Activated B cell treated with CpG ODN at 0.5 μM for 24 hours (primary cell): Measurements from ENCODE around the gene OSBPL2. TPM values are rescaled to one million over a fixed set of nuclear protein-coding genes. Genes with fewer than 3 reads are reported as not detected.

Source experiments
- ATAC-seq: fragments of 200-7000 bp; cut with Tn5 transposase; one replicate; pipeline ENCODE4 v1.10.0; 2021; ENCODE audit warnings: low read depth, mild to moderate bottlenecking, moderate library complexity
- CTCF ChIA-PET: fragments of 350-600 bp; sonication (Branson Sonifier 250); formaldehyde crosslinking; loops from one replicate; lab custom pipeline; 2021; ENCODE audit warnings: antibody characterized with exemption; lab: Charles Lee
- POLR2A ChIA-PET: fragments of 350-600 bp; sonication (Branson Sonifier 250); formaldehyde crosslinking; loops from one replicate; lab custom pipeline; 2021; ENCODE audit warnings: antibody characterized with exemption; lab: Charles Lee
- DNase-seq: peaks from one replicate; pipeline ENCODE4 v3.0.0; 2022
- H3K27ac Mint-ChIP-seq: one replicate; pipeline ENCODE4 v1.8.0; 2020; ENCODE audit warnings: mixed read lengths
- H3K27me3 Mint-ChIP-seq: one replicate; pipeline ENCODE4 v1.8.0; 2021; ENCODE audit warnings: mixed read lengths
- H3K36me3 Mint-ChIP-seq: one replicate; pipeline ENCODE4 v1.8.0; 2021; ENCODE audit warnings: low read depth, mixed read lengths
- H3K4me1 Mint-ChIP-seq: one replicate; pipeline ENCODE4 v1.8.0; 2021; ENCODE audit warnings: mixed read lengths
- H3K4me3 Mint-ChIP-seq: one replicate; pipeline ENCODE4 v1.8.0; 2020; ENCODE audit warnings: mild to moderate bottlenecking, mixed read lengths
- H3K9me3 Mint-ChIP-seq: one replicate; pipeline ENCODE4 v1.8.0; 2020; ENCODE audit warnings: mixed read lengths
- intact Hi-C: fragments of 100-400 bp; cut with micrococcal nuclease; formaldehyde crosslinking; loops from one replicate; pipeline ENCODE4 v1.15.1; 2024
- total RNA-seq: library from RNA; stranded (reverse); gene quantifications from 2 replicates; pipeline ENCODE4 v1.2.3, GENCODE V29; 2022
- TF ChIP-seq, protein P1 (sequence below): fragments of 200-600 bp; IDR thresholded peaks from one replicate; pipeline ENCODE4 v1.8.0; 2022; ENCODE audit warnings: antibody characterized with exemption, mild to moderate bottlenecking

The OSBPL2 gene
- total RNA-seq, 1 donor from 2014 or later: 43.0 TPM

DNA sequence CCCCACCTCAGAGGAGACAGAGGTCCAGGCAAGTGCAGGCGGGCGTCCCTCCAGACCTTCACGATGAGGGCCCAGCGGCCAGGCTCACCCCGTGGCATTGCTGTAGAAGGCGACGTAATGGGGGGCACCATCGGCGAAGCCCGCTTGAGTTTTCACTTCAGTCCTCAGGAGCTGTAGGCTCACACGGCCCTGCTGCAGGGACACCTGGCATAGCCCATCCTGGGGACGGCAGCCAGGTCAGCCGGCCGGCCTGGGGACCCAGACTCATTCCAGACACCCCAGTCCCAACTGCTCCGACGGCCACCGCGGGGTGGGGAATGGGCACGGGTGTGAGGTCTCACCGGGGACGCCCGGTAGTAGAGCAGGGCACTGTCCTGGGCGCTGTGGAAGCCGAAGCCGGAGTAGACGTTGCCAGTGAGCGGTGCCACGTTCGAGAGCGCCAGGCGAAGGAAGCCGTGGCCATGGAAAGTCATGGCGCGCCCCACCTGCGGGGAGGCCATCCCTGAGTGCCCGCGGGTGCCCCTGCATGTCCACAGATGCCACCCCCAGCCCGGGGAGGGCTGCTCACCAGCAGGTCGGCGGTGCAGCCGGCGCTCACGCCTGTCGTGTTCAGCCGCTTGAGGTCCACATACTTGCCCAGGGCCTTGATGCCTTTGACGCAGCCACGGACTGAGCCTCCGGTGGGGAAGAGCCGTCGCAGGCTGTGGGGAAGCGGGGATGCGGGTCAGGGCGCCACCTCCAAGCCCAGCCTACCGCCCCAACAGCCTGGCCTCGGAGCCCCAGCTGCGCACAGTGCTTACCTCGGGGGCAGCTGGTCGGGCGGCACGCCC, 73.7 kb downstream of the OSBPL2 start:
- ATAC-seq (no peak), DNase-seq (no peak)
- no peaks in the 10 kb centered on the region for H3K9me3 Mint-ChIP-seq
- peaks cover 27% of the 10 kb centered on the region for H3K36me3 Mint-ChIP-seq
- TF ChIP-seq, protein P1, sequence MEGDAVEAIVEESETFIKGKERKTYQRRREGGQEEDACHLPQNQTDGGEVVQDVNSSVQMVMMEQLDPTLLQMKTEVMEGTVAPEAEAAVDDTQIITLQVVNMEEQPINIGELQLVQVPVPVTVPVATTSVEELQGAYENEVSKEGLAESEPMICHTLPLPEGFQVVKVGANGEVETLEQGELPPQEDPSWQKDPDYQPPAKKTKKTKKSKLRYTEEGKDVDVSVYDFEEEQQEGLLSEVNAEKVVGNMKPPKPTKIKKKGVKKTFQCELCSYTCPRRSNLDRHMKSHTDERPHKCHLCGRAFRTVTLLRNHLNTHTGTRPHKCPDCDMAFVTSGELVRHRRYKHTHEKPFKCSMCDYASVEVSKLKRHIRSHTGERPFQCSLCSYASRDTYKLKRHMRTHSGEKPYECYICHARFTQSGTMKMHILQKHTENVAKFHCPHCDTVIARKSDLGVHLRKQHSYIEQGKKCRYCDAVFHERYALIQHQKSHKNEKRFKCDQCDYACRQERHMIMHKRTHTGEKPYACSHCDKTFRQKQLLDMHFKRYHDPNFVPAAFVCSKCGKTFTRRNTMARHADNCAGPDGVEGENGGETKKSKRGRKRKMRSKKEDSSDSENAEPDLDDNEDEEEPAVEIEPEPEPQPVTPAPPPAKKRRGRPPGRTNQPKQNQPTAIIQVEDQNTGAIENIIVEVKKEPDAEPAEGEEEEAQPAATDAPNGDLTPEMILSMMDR: no peak
- no peak overlapping the region for H3K4me3 Mint-ChIP-seq
- ChIA-PET POLR2A (interaction anchor here (0.5 kb wide), 1 partner anchor 22 kb away, joined by 3 read pairs; no protein-coding TSS in a partner anchor), CTCF (no interaction called here)
- H3K4me1 Mint-ChIP-seq: no peaks in the 10 kb centered on the region
- H3K27ac Mint-ChIP-seq: no peak overlapping the region
- no peaks in the 10 kb centered on the region for H3K27me3 Mint-ChIP-seq
- intact Hi-C loops: no loop called here

DNA sequence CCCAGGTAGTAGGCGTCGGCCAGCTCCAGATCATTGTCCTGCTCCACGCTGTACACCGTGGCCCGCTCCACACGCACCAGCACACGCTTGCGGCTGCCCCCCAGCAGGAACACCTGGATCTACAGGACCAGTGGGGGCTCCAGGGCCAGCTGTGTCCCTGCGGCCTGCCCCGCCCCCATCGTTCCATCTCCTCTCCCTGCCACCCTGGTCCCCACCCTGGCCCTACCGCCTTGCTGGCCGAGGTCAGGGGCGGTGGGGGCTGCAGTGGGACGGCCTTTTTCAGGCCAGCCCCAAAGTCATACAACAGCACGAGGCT, 74.3 kb downstream of the OSBPL2 start:
- no peak for ATAC-seq
- Mint-ChIP-seq H3K27ac (no peak overlapping the region), H3K27me3 (no peaks in the 10 kb centered on the region), H3K36me3 (peaks cover 21% of the 10 kb centered on the region), H3K4me1 (no peaks in the 10 kb centered on the region), H3K9me3 (no peaks in the 10 kb centered on the region), H3K4me3 (no peak overlapping the region)
- intact Hi-C loops: no loop called here
- no peak for DNase-seq
- ChIA-PET CTCF (no interaction called here), POLR2A (interaction anchor here (0.5 kb wide), 1 partner anchor 22 kb away, joined by 3 read pairs; no protein-coding TSS in a partner anchor)
- TF ChIP-seq, protein P1: no peak

DNA sequence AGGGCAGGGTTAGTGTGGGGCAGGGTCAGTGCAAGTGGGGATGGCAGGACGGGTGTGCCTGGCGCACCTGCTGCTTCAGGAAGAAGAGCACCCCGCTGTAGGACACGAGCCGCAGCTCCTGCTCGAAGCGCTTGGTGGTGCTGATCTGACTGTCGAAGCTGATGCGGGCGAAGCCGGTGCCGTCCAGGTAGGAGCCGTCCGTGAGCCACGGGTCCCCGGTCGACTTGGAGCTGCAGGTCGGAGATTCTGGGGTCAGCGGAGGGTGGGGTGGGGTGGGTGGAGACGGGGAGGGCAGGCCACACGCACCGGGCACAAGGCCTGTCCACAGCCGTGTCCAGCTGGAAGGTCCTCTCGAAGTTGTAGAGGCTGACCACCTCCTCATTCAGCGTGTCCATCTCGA, 74.7 kb downstream of the OSBPL2 start:
- Mint-ChIP-seq H3K4me3 (no peak overlapping the region), H3K36me3 (peaks cover 17% of the 10 kb centered on the region), H3K4me1 (no peaks in the 10 kb centered on the region), H3K27ac (no peak overlapping the region), H3K9me3 (no peaks in the 10 kb centered on the region), H3K27me3 (no peaks in the 10 kb centered on the region)
- ATAC-seq (no peak), DNase-seq (no peak)
- POLR2A ChIA-PET: no interaction called here
- intact Hi-C loops: no loop called here
- TF ChIP-seq, protein P1: no peak
- CTCF ChIA-PET: no interaction called here

DNA sequence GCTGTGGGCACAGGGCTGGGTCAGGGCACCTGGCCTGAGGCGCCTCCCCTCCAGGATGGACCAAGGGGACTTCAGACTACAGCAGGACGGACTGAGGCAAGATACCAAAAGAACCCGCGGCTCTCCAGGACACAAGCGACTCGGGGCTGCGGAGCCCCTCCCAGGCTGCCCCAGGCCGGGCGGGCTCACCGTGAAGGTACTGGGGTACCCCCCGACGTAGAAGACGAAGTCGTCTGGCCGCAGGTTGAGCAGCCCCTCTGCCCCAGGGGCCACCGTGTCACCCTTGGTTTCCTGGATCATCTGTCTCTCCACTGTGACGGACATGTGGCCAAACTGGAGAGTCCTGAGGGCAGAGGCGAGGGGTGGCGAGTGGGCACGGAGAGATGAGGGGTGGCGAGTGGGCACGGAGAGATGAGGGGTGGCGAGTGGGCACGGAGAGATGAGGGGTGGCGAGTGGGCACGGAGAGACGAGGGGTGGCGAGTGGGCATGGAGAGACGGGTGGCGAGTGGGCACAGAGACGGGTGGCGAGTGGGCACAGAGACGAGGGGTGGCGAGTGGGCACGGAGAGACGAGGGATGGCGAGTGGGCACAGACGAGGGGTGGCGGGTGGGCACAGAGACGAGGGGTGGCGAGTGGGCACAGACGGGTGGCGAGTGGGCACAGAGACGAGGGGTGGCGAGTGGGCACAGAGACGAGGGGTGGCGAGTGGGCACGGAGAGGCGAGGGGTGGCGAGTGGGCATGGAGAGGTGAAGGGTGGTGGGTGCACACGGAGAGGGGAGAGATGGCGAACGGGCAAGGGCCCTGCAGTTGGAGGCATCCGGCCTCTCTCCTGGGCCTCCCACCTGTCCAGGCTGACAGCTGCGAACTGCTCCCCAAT, 75.4 kb downstream of the OSBPL2 start:
- ATAC-seq: no peak
- DNase-seq: no peak
- no peaks in the 10 kb centered on the region for H3K9me3 Mint-ChIP-seq
- ChIA-PET CTCF (no interaction called here), POLR2A (no interaction called here)
- no peak overlapping the region for H3K27ac Mint-ChIP-seq
- H3K4me1 Mint-ChIP-seq: no peaks in the 10 kb centered on the region
- no peak overlapping the region for H3K4me3 Mint-ChIP-seq
- TF ChIP-seq, protein P1: no peak
- intact Hi-C loops: no loop called here
- no peaks in the 10 kb centered on the region for H3K27me3 Mint-ChIP-seq
- H3K36me3 Mint-ChIP-seq: peaks cover 10% of the 10 kb centered on the region

DNA sequence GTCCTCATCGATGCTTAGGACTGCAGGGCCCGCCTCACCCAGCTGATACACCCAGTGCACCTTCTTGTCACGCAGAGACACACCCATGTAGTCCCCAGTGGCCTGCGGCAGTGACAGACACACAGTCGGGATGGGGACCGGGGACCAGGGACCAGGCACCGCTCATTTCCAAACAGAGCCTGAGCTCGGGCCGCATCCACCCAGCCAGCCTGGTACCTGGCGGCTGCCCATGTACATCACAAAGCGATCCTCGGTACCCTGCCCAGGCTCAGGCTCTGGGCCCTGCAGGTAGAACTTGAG, 76.0 kb downstream of the OSBPL2 start:
- no peak overlapping the region for H3K27ac Mint-ChIP-seq
- ATAC-seq (no peak), DNase-seq (no peak)
- H3K9me3 Mint-ChIP-seq: no peaks in the 10 kb centered on the region
- no peak overlapping the region for H3K4me3 Mint-ChIP-seq
- H3K36me3 Mint-ChIP-seq: peaks cover 8% of the 10 kb centered on the region
- POLR2A ChIA-PET: no interaction called here
- intact Hi-C loops: no loop called here
- TF ChIP-seq, protein P1: no peak
- no peaks in the 10 kb centered on the region for H3K27me3 Mint-ChIP-seq
- CTCF ChIA-PET: no interaction called here
- no peaks in the 10 kb centered on the region for H3K4me1 Mint-ChIP-seq
